Inferior parietal cortex (tissue), 1 donor: ENCODE results near the gene ABCA3.
A peak's percentile ranks its signal among the peaks of the same experiment; 100 is the strongest.
"Not testable (repeated sequence)": the region's sequence is repeated elsewhere in the genome, so short reads cannot be mapped to it uniquely, and the experiment has no call there.

Source experiments
- DNase-seq: peaks from one replicate; pipeline ENCODE4 v3.0.0-alpha.2; 2016; ENCODE audit errors: extremely low spot score

Gene ABCA3

GRCh38 chr16:2280981-2281542 lies 59.5 kb downstream of the ABCA3 start:
- DNase-seq, result no peak

GRCh38 chr16:2280461-2280860 lies 60.1 kb downstream of the ABCA3 start:
- DNase-seq, result no peak

- peak; percentile 32 for DNase-seq
Observed at GRCh38 chr16:2278956-2279800, 61.4 kb downstream of the ABCA3 start.

GRCh38 chr16:2278272-2278608 lies 62.3 kb downstream of the ABCA3 start:
- DNase-seq, result no peak

- DNase-seq, result no peak
Observed at GRCh38 chr16:2277466-2278271, 62.9 kb downstream of the ABCA3 start.

- no peak for DNase-seq
Observed at GRCh38 chr16:2276368-2277195, 63.9 kb downstream of the ABCA3 start.

- no peak for DNase-seq
Observed at GRCh38 chr16:2275476-2276367, 64.8 kb downstream of the ABCA3 start.

- DNase-seq, result no peak
Observed at GRCh38 chr16:2273931-2274330, 66.6 kb downstream of the ABCA3 start.

- no peak for DNase-seq
Observed at GRCh38 chr16:2273484-2273883, 67.0 kb downstream of the ABCA3 start.

GRCh38 chr16:2271848-2272461 lies 68.6 kb downstream of the ABCA3 start:
- no peak for DNase-seq

- no peak for DNase-seq
Observed at GRCh38 chr16:2270588-2271470, 69.7 kb downstream of the ABCA3 start.

GRCh38 chr16:2270070-2270462 lies 70.5 kb downstream of the ABCA3 start:
- no peak for DNase-seq

GRCh38 chr16:2267913-2268666 lies 72.4 kb downstream of the ABCA3 start, which contains the start of gene RNPS1:
Gene RNPS1, minus strand, starts transcription at chr16:2268126. Its CDS starts 3,483 bp downstream, at chr16:2264643.
- peak; percentile 97 for DNase-seq

- DNase-seq, result not testable (repeated sequence)
Observed at GRCh38 chr16:2267505-2267912, 73.0 kb downstream of the ABCA3 start.

- DNase-seq, result not testable (repeated sequence)
Observed at GRCh38 chr16:2266887-2267286, 73.6 kb downstream of the ABCA3 start.

GRCh38 chr16:2263026-2263425 lies 77.5 kb downstream of the ABCA3 start:
- not testable (repeated sequence) for DNase-seq

GRCh38 chr16:2260250-2260649 lies 80.3 kb downstream of the ABCA3 start:
- DNase-seq, result no peak

- DNase-seq, result not testable (repeated sequence)
Observed at GRCh38 chr16:2258530-2258929, 82.0 kb downstream of the ABCA3 start.
